ENCODE measurements around the gene ATP5PD. TPM values are rescaled to one million over a fixed set of nuclear protein-coding genes. Genes with fewer than 3 reads are reported as not detected.

The ATP5PD gene
- total and polyA plus RNA-seq, 2 of the 8 experiments (the other 6 are each of a cell fraction or from before 2014, with no cell fraction given): 335 to 407 TPM

GRCh38 chr17:75059369-75060345 lies 12.9 kb upstream of the ATP5PD start:
- Histone ChIP-seq H3K9me3 (ENCODE audit: insufficient read depth in 2 of 2, low read depth in 1 of 2, low read length in 1 of 2) (no peaks in the 10 kb centered on the region), H3K18ac (ENCODE audit: extremely low read depth, low read length) (no peak overlapping the region), H3K56ac (replicated peaks; ENCODE audit: insufficient read length, low read depth, low read length) (no peak overlapping the region), H3K4me2 (ENCODE audit: insufficient read depth in 1 of 2, low read depth in 2 of 2, low read length in 2 of 2) (no peak overlapping the region), H3K4me3 (ENCODE audit: extremely low read depth in 1 of 4, insufficient read depth in 2 of 4, low read depth in 3 of 4, low read length in 4 of 4) (no peak overlapping the region), H2BK15ac (ENCODE audit: low read length) (no peak overlapping the region), H3K23me2 (ENCODE audit: low read depth, low read length) (no peaks in the 10 kb centered on the region), H3K9ac (replicated peaks in 1 of 4; ENCODE audit: extremely low read depth in 1 of 4, low read depth in 3 of 4, low read length in 3 of 4) (no peak overlapping the region), H2BK5ac (ENCODE audit: low read depth, low read length) (no peak overlapping the region), H2BK120ac (replicated peaks; ENCODE audit: low read depth, low read length) (no peak overlapping the region), H4K20me1 (replicated peaks in 1 of 2; ENCODE audit: control insufficient read depth in 1 of 2, insufficient read depth in 2 of 2, low read length in 2 of 2) (peaks cover 3 to 12% of the 10 kb centered on the region in 2 experiments), H4K5ac (ENCODE audit: insufficient read length, low read depth, low read length) (no peak overlapping the region), H3K79me1 (ENCODE audit: low read depth, low read length) (no peaks in the 10 kb centered on the region; the same call in 1 of the 2 replicates), H3K36me3 (ENCODE audit: control insufficient read depth in 2 of 4, insufficient read depth in 4 of 4, low read length in 3 of 4) (peaks cover 17 to 68% (median 44%) of the 10 kb centered on the region in 4 experiments), H4K8ac (ENCODE audit: extremely low read depth, insufficient read depth, low read length) (no peak overlapping the region), H3K27me3 (replicated peaks in 1 of 4; ENCODE audit: control insufficient read depth in 3 of 4, extremely low read depth in 1 of 4, insufficient read depth in 3 of 4, low read length in 3 of 4) (no peaks in the 10 kb centered on the region), H2AK5ac (ENCODE audit: low read depth, low read length) (no peak overlapping the region), H4K91ac (replicated peaks; ENCODE audit: insufficient read length, low read length) (no peak overlapping the region), H2BK20ac (ENCODE audit: low read length) (no peak overlapping the region), H3K4me1 (replicated peaks in 1 of 4; ENCODE audit: control insufficient read depth in 3 of 4, insufficient read depth in 4 of 4, low read length in 3 of 4) (no peaks in the 10 kb centered on the region), H3K14ac (ENCODE audit: insufficient read length) (no peak overlapping the region), H2BK12ac (ENCODE audit: low read depth, low read length) (no peak overlapping the region), H3K23ac (ENCODE audit: insufficient read length) (no peak overlapping the region), H2AFZ (ENCODE audit: low read length) (no peak overlapping the region), H3K4ac (replicated peaks; ENCODE audit: insufficient read length, low read depth, low read length) (peak overlapping the region; percentile 69), H3K27ac (ENCODE audit: low read depth, low read length) (no peak overlapping the region), H3K79me2 (ENCODE audit: control insufficient read depth in 1 of 2, insufficient read depth in 2 of 2, low read length in 2 of 2) (peaks cover 0 to 12% of the 10 kb centered on the region in 2 experiments; a peak in 1 of 4 replicates)
- ChIA-PET CTCF (ENCODE audit: partially characterized antibody) (interaction anchor here (0.6 to 8.1 kb wide), 32 partner anchors 9 to 307 kb away, joined by 3 to 81 read pairs (median 4); partner anchors contain the start of genes ARMC7, KCTD2, NT5C and SLC16A5), POLR2A (ENCODE audit: partially characterized antibody) (interaction anchor here (0.6 to 2.3 kb wide), 10 partner anchors 11 to 144 kb away, joined by 3 to 5 read pairs (median 3); partner anchors contain the start of genes ATP5PD, KCTD2 and SLC16A5)
- WGBS, 2 experiments (ENCODE audit: extremely low coverage in 1 of 2, insufficient coverage in 1 of 2, insufficient read length in 1 of 2, insufficient replicate concordance in 2 of 2, low coverage in 1 of 2, low lambda C conversion rate in 2 of 2, missing lambda C conversion rate in 1 of 2): 92% methylated on average over 25 of the region's 25 CpGs; no CpG with 5 or more reads in 1 of the 2 experiments
- DNase-seq (ENCODE audit: low read depth in 1 of 2, low spot score in 2 of 2) (no peak), FAIRE-seq (no peak)
- no peak for TF ChIP-seq CBX5 (IDR thresholded peaks at IDR 0.05; ENCODE audit: low read depth, low read length)
- no peak for TF ChIP-seq CEBPB (IDR thresholded peaks at IDR 0.05; ENCODE audit: low read depth, low read length)
- TF ChIP-seq CTBP2 (IDR thresholded peaks at IDR 0.05; ENCODE audit: borderline replicate concordance, insufficient read depth, insufficient read length, low read length): no peak
- TF ChIP-seq POLR2A (IDR thresholded peaks at IDR 0.05; ENCODE audit: control extremely low read depth in 1 of 2, low read depth in 2 of 2, low read length in 2 of 2): no peak
- TF ChIP-seq CTCF (IDR thresholded peaks at IDR 0.05; ENCODE audit: control extremely low read depth in 1 of 3, insufficient read depth in 1 of 3, low read depth in 1 of 3, low read length in 3 of 3): peak in 2 of 3 experiments; percentile 27; a peak in 2 of 4 replicates
- TF ChIP-seq RAD21 (IDR thresholded peaks at IDR 0.05 in 1 of 2, conservative IDR thresholded peaks at IDR 0.05 in 1 of 2; ENCODE audit: low read depth in 2 of 2, low read length in 2 of 2): peak; percentile 13 to 38; a peak in 2 of 4 replicates
